HCT116 (cell line): ENCODE data around the gene PRDM9. TPM values are rescaled to one million over a fixed set of nuclear protein-coding genes. Genes with fewer than 3 reads are reported as not detected.

Experiments used
- ATAC-seq: fragments of 200-7000 bp; cut with Tn5 transposase; 2 replicates; pipeline ENCODE4 v1.9.1; 2020; ENCODE audit warnings: mild to moderate bottlenecking, moderate library complexity
- Bru-seq: library from RNA; stranded (reverse); fragments of 400-500 nt; gene quantifications from one replicate; lab custom pipeline; 2021; lab: Mats Ljungman, UMichigan
- BruChase-seq, 2 experiments: library from RNA; stranded (reverse); fragments of 400-500 nt; gene quantifications; one replicate each; lab custom pipeline; 2021; lab: Mats Ljungman, UMichigan
- BruUV-seq: library from RNA; stranded (reverse); fragments of 400-500 nt; replicated peaks from 2 replicates; lab custom pipeline; 2021; lab: Mats Ljungman, UMichigan
- CTCF ChIA-PET: fragments of 300-600 bp; sonication (Branson Sonifier 250); formaldehyde crosslinking; loops from one replicate; lab custom pipeline; 2021; ENCODE audit warnings: antibody characterized with exemption; lab: Charles Lee
- POLR2A ChIA-PET: fragments of 300-600, 350-600 bp; sonication (Branson Sonifier 250); formaldehyde crosslinking; loops from one replicate; lab custom pipeline; 2021; ENCODE audit warnings: antibody characterized with exemption; lab: Charles Lee
- RAD21 ChIA-PET, 2 experiments: fragments of 300-600 bp; sonication (Branson Sonifier 250); formaldehyde crosslinking; loops; one replicate each; lab custom pipeline; 2023; ENCODE audit warnings: low total read pairs in 2 of 2; ENCODE audit not compliant: uncharacterized antibody in 2 of 2, unreplicated experiment in 2 of 2, low non-redundant PET in 1 of 2; lab: Charles Lee
- DNase-seq: peaks from one replicate; pipeline ENCODE4 v3.0.0-alpha.2; 2010; ENCODE audit warnings: low read depth, low spot score
- H2AFZ ChIP-seq: fragments of 200-600 bp; shearing (Covaris generic), sonication (generic); 2 replicates; pipeline ENCODE4 v1.6.1; 2017; ENCODE audit warnings: low read depth, mixed run types, mixed read lengths, antibody characterized with exemption, low read length; ENCODE audit not compliant: poor library complexity, severe bottlenecking
- H3K27ac ChIP-seq: 2 replicates; pipeline ENCODE4 v1.5.1; 2012; ENCODE audit warnings: low read depth, low read length
- H3K27me3 ChIP-seq: fragments of 200-600 bp; sonication (generic); 2 replicates; pipeline ENCODE4 v1.6.1; 2016; ENCODE audit warnings: mixed run types, low read length, mixed read lengths; ENCODE audit not compliant: insufficient read depth
- H3K36me3 ChIP-seq, 2 experiments: fragments of 200-500 bp in 1 of 2; fragments of 200-600 bp in 1 of 2; sonication (Bioruptor generic) in 1 of 2; sonication (generic) in 1 of 2; 2 replicates each; pipeline versions ENCODE4 v1.5.1 to v1.6.1; 2014 to 2016; ENCODE audit warnings: low read length in 2 of 2, inconsistent platforms in 1 of 2, mixed read lengths in 1 of 2, mixed run types in 1 of 2; ENCODE audit not compliant: insufficient read depth in 2 of 2, control insufficient read depth in 1 of 2
- H3K4me1 ChIP-seq, 2 experiments: fragments of 200-600 bp in 1 of 2; sonication (generic) in 1 of 2; 2 replicates each; pipeline versions ENCODE4 v1.5.1 to v1.6.1; 2012 to 2017; ENCODE audit warnings: low read length in 2 of 2, inconsistent platforms in 1 of 2, mild to moderate bottlenecking in 1 of 2, mixed read lengths in 1 of 2, mixed run types in 1 of 2, moderate library complexity in 1 of 2; ENCODE audit not compliant: insufficient read depth in 2 of 2, control insufficient read depth in 1 of 2
- H3K4me2 ChIP-seq: fragments of 200-600 bp; sonication (generic); 2 replicates; pipeline ENCODE4 v1.6.1; 2017; ENCODE audit warnings: mixed run types, low read length, mixed read lengths
- H3K4me3 ChIP-seq, 2 experiments: fragments of 200-600 bp in 1 of 2; sonication (generic) in 1 of 2; replicated peaks in 1 of 2; 2 replicates each; pipeline ENCODE4 v1.5.1; 2011 to 2016; ENCODE audit warnings: low read length in 2 of 2, control low read depth in 1 of 2, low read depth in 1 of 2, mild to moderate bottlenecking in 1 of 2, mixed read lengths in 1 of 2, mixed run types in 1 of 2
- H3K79me2 ChIP-seq: fragments of 200-600 bp; sonication (generic); 2 replicates; pipeline ENCODE4 v1.6.1; 2017; ENCODE audit warnings: mild to moderate bottlenecking, mixed run types, low read length, moderate library complexity, mixed read lengths; ENCODE audit not compliant: insufficient read depth
- H3K9ac ChIP-seq: fragments of 200-600 bp; sonication (generic); 2 replicates; pipeline ENCODE4 v1.6.1; 2016; ENCODE audit warnings: low read length, mixed read lengths
- H3K9me2 ChIP-seq: fragments of 200-600 bp; sonication (generic), shearing (Covaris generic); 2 replicates; pipeline ENCODE4 v1.6.1; 2017; ENCODE audit warnings: mixed run types, mild to moderate bottlenecking, moderate library complexity; ENCODE audit not compliant: insufficient read depth
- H3K9me3 ChIP-seq, 2 experiments: fragments of 200-500 bp in 1 of 2; fragments of 200-600 bp in 1 of 2; sonication (Bioruptor generic) in 1 of 2; sonication (generic) in 1 of 2; 2 replicates each; pipeline ENCODE4 v1.6.1; 2014 to 2017; ENCODE audit warnings: low read length in 2 of 2, mixed read lengths in 2 of 2, inconsistent platforms in 1 of 2, low read depth in 1 of 2, mild to moderate bottlenecking in 1 of 2, mixed run types in 1 of 2, moderate library complexity in 1 of 2; ENCODE audit not compliant: control insufficient read depth in 1 of 2, insufficient read depth in 1 of 2
- H4K20me1 ChIP-seq: fragments of 200-600 bp; sonication (generic), shearing (Covaris generic); 2 replicates; pipeline ENCODE4 v1.6.1; 2017; ENCODE audit warnings: mixed run types, mild to moderate bottlenecking, moderate library complexity; ENCODE audit not compliant: insufficient read depth
- POLR2AphosphoS5 ChIP-seq: IDR thresholded peaks from 2 replicates; pipeline ENCODE4 v1.6.1; 2011; ENCODE audit warnings: mild to moderate bottlenecking, low read depth, low read length, moderate library complexity
- YY1 ChIP-seq: IDR thresholded peaks from 2 replicates; pipeline ENCODE4 v1.6.1; 2011; ENCODE audit warnings: low read length, low read depth, moderate library complexity, mild to moderate bottlenecking; ENCODE audit not compliant: insufficient replicate concordance; ENCODE audit errors: extremely low read depth
- intact Hi-C: fragments of 100-400 bp; cut with micrococcal nuclease; formaldehyde crosslinking; loops from 2 replicates; pipeline ENCODE4 v1.10.0; 2022
- long read RNA-seq: library from polyadenylated mRNA; unstranded; transcript quantifications from one replicate; pipeline ENCODE4 v2.0.0, GENCODE V29; 2021; ENCODE audit not compliant: unreplicated experiment
- polyA plus RNA-seq: library from polyadenylated mRNA; unstranded; fragments of >200 nt; gene quantifications from 2 replicates; pipeline ENCODE4 v1.2.1, GENCODE V29; 2012; ENCODE audit warnings: missing spikeins
- total RNA-seq: library from RNA; stranded (reverse); gene quantifications from one replicate; pipeline ENCODE4 v1.2.1, GENCODE V29; 2021; ENCODE audit not compliant: unreplicated experiment

PRDM9 gene
- total RNA-seq (not detected), Bru-seq, nascent RNA (not detected), BruChase-seq, experiment 1, labeled RNA remaining after a 6-hour chase (not detected), BruChase-seq, experiment 2, labeled RNA remaining after a 2-hour chase (not detected)
- polyA plus RNA-seq = not detected in 2 replicates
- long read RNA-seq = 0 reads

GRCh38 chr5:23507278-23507685, at the start of gene PRDM9:
PRDM9 (plus strand) TSS chr5:23507609; CDS start chr5:23509034, 1,425 bp downstream.
- POLR2A ChIA-PET = no interaction called here
- H3K4me3 ChIP-seq = no peak within 1 kb of the TSS
- CTCF ChIA-PET = no interaction called here
- no TSS peak for BruUV-seq
- H3K9me2 ChIP-seq = no peaks in the 10 kb centered on the region
- no peak within 1 kb of the TSS for H3K27ac ChIP-seq
- no peak within 1 kb of the TSS for H3K4me2 ChIP-seq
- H4K20me1 ChIP-seq = no peaks in the 10 kb centered on the region
- no peaks in the 10 kb centered on the region for H3K27me3 ChIP-seq
- ATAC-seq = no peak
- H3K9me3 ChIP-seq = peaks cover 0 to under 1% of the 10 kb centered on the region in 2 experiments; a peak in 2 of 4 replicates
- no peak for DNase-seq
- H3K9ac ChIP-seq = no peak within 1 kb of the TSS
- no peaks in the 10 kb centered on the region for H3K4me1 ChIP-seq
- TF ChIP-seq YY1 = no peak
- TF ChIP-seq, all 23 proteins: peak for 0
- intact Hi-C loops = no loop called here
- H3K79me2 ChIP-seq = no peaks in the 10 kb centered on the region
- H2AFZ ChIP-seq = no peak within 1 kb of the TSS
- RAD21 ChIA-PET = no interaction called here
- H3K36me3 ChIP-seq = no peaks in the 10 kb centered on the region

- Histone ChIP-seq H3K9ac (no peak overlapping the region), H3K36me3 (no peaks in the 10 kb centered on the region), H3K9me3 (peaks cover 9 to 29% of the 10 kb centered on the region in 2 experiments; a peak in 2 of 4 replicates)
- no peak for ATAC-seq
- CTCF ChIA-PET = no interaction called here
- intact Hi-C loops = no loop called here
- TF ChIP-seq POLR2AphosphoS5 = no peak
- TF ChIP-seq, all 23 proteins: peak for 0
- RAD21 ChIA-PET = no interaction called here
- no peak overlapping the region for H2AFZ ChIP-seq
- no peaks in the 10 kb centered on the region for H4K20me1 ChIP-seq
- POLR2A ChIA-PET = no interaction called here
- H3K27me3 ChIP-seq = no peaks in the 10 kb centered on the region
- no TSS peak for BruUV-seq
- no peaks in the 10 kb centered on the region for H3K9me2 ChIP-seq
- no peak overlapping the region for H3K27ac ChIP-seq
- H3K4me2 ChIP-seq = no peak overlapping the region
- no peak for DNase-seq
- H3K79me2 ChIP-seq = no peaks in the 10 kb centered on the region
- H3K4me3 ChIP-seq = no peak overlapping the region
- no peaks in the 10 kb centered on the region for H3K4me1 ChIP-seq
Observed at GRCh38 chr5:23457780-23458179, 49.6 kb upstream of the PRDM9 start.
